ENCODE measurements around the gene POMC. TPM values are rescaled to one million over a fixed set of nuclear protein-coding genes. Genes with fewer than 3 reads are reported as not detected.
"Not testable (repeated sequence)": the region's sequence is repeated elsewhere in the genome, so short reads cannot be mapped to it uniquely, and the experiment has no call there.

The POMC gene
- polyA plus RNA-seq, 1 experiment, result 0.43 TPM

DNA sequence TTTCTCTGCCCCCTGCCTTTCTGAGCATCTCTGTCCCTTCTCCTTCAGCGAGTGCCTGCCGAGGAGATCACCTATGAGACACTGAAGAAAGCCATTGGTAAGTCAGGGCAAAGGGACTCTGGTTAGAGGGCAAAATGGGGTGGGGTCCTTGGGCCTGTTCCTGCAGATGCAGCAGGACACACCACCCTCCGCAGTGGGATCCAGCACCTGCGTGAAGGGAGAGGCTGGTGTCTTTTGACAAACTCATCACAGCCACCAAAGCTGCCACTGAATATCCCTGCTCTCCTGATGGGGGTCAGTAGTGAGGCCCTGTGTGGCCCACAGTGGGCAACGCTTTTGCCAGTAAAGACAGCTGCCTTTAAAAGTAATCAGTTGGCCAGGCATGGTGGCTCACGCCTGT, 18.7 kb downstream of the POMC start:
- POLR2A ChIA-PET, result no interaction called here
- CTCF ChIA-PET, result interaction anchor here (1.0 to 1.3 kb wide), 2 partner anchors 10 to 174 kb away, joined by 4 read pairs; no protein-coding TSS in a partner anchor
- no peaks in the 10 kb centered on the region for H3K36me3 ChIP-seq (ENCODE audit: control insufficient read depth, insufficient read depth, low read length)
- no peaks in the 10 kb centered on the region for H3K27me3 ChIP-seq (ENCODE audit: control insufficient read depth, insufficient read depth, low read length)
- DNase-seq (ENCODE audit: low read depth), result no peak
- TF ChIP-seq, protein P1, sequence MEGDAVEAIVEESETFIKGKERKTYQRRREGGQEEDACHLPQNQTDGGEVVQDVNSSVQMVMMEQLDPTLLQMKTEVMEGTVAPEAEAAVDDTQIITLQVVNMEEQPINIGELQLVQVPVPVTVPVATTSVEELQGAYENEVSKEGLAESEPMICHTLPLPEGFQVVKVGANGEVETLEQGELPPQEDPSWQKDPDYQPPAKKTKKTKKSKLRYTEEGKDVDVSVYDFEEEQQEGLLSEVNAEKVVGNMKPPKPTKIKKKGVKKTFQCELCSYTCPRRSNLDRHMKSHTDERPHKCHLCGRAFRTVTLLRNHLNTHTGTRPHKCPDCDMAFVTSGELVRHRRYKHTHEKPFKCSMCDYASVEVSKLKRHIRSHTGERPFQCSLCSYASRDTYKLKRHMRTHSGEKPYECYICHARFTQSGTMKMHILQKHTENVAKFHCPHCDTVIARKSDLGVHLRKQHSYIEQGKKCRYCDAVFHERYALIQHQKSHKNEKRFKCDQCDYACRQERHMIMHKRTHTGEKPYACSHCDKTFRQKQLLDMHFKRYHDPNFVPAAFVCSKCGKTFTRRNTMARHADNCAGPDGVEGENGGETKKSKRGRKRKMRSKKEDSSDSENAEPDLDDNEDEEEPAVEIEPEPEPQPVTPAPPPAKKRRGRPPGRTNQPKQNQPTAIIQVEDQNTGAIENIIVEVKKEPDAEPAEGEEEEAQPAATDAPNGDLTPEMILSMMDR (IDR thresholded peaks at IDR 0.05; ENCODE audit: insufficient read depth, low read depth, low read length), result no peak
- no peak overlapping the region for H3K4me3 ChIP-seq (ENCODE audit: low read depth, low read length)

DNA sequence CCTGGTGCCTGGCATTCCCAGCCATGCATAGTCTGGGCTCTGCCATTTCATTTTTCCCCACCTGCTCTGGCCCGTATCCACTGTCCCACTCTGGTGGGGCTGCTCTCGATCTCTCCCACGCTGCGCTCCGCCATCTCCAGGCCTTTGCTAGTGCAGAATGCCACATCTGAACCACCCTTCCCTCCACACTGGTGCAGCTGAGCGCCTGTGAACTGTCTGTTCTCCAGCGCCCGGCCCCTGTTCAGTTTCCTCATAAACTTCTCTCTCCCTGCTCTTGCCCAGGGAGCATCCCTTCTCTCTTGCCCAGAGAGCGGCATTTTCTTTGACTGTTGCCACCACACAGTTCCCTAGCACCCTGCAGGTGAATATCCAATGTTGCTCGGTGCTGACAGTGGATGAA, 21.5 kb downstream of the POMC start:
- ChIA-PET POLR2A (no interaction called here), CTCF (no interaction called here)
- Histone ChIP-seq H3K36me3 (ENCODE audit: control insufficient read depth, insufficient read depth, low read length) (no peaks in the 10 kb centered on the region), H3K4me3 (ENCODE audit: low read depth, low read length) (no peak overlapping the region), H3K27me3 (ENCODE audit: control insufficient read depth, insufficient read depth, low read length) (no peaks in the 10 kb centered on the region)
- TF ChIP-seq, protein P1 (IDR thresholded peaks at IDR 0.05; ENCODE audit: insufficient read depth, low read depth, low read length), result no peak
- DNase-seq (ENCODE audit: low read depth), result no peak

DNA sequence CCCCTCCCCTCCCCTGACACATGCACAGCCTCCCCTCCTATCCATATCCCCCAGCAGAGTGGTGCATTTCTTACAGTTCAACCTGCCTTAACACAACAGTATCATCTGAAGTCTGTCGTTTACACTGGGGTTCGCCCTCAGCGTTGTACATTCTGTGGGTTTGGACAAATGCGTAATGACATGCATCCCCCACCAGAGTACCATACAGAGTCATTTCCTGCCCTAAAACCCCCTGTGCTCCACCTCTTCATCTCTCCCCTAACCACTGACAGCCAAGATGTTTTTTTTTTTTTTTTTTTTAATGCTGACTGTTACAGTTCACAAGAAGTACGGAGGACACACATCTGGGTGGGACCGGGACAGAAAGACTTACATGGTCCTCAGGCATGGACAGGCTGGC, 22.6 kb downstream of the POMC start:
- no peaks in the 10 kb centered on the region for H3K36me3 ChIP-seq (ENCODE audit: control insufficient read depth, insufficient read depth, low read length)
- no peak for DNase-seq (ENCODE audit: low read depth)
- CTCF ChIA-PET, result interaction anchor here (0.8 kb wide), 1 partner anchor 17 kb away, joined by 3 read pairs; no protein-coding TSS in a partner anchor
- H3K4me3 ChIP-seq (ENCODE audit: low read depth, low read length), result no peak overlapping the region
- TF ChIP-seq, protein P1 (IDR thresholded peaks at IDR 0.05; ENCODE audit: insufficient read depth, low read depth, low read length), result no peak
- POLR2A ChIA-PET, result no interaction called here
- no peaks in the 10 kb centered on the region for H3K27me3 ChIP-seq (ENCODE audit: control insufficient read depth, insufficient read depth, low read length)

DNA sequence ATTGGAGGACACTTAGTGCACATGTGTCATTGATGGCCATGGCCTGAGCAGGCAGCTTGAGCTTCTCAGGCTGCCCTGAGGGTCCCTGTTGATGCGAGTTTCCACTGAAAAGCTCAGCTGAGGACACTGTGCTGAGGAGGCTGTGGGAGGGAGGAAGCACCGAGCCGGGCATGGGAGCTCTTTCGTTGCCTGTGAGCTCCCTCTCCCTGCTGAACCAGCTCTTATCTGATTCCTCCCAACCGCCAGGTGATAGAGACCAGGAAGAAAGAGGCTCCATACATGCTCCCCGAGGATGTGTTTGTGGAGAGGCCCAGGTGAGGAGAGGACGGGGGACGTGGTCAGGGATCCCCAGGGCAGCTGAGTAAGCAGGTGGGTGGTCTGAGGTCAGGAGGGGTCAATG, 27.3 kb downstream of the POMC start:
- TF ChIP-seq, protein P1 (IDR thresholded peaks at IDR 0.05; ENCODE audit: insufficient read depth, low read depth, low read length), result no peak
- ChIA-PET POLR2A (interaction anchor here (0.7 kb wide), 1 partner anchor 58 kb away, joined by 7 read pairs; no protein-coding TSS in a partner anchor), CTCF (interaction anchor here (1.1 to 1.7 kb wide), 2 partner anchors 12 to 34 kb away, joined by 3 to 4 read pairs; no protein-coding TSS in a partner anchor)
- H3K27me3 ChIP-seq (ENCODE audit: control insufficient read depth, insufficient read depth, low read length), result peaks cover 4% of the 10 kb centered on the region; the same call in 1 of the 2 replicates
- H3K36me3 ChIP-seq (ENCODE audit: control insufficient read depth, insufficient read depth, low read length), result no peaks in the 10 kb centered on the region
- H3K4me3 ChIP-seq (ENCODE audit: low read depth, low read length), result no peak overlapping the region
- DNase-seq (ENCODE audit: low read depth), result no peak

DNA sequence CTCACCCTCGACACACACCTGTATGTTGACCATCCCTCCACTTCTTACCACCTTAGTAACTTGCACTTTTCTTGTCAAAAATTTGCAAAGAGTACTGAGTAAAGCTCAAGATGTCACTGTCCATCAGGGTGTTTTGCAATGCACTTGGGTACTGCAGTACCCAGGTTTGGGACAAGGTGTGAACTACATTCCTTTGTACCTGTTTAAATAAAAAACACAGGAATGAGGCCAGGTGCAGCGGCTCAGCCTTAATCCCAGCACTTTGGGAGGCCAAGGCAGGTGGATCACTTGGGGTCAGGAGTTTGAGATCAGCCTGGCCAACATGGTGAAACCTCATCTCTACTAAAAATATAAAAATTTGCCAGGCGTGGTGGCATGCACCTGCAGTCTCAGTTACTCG, 27.8 kb downstream of the POMC start:
- H3K27me3 ChIP-seq (ENCODE audit: control insufficient read depth, insufficient read depth, low read length); H3K36me3 ChIP-seq (ENCODE audit: control insufficient read depth, insufficient read depth, low read length); POLR2A ChIA-PET; DNase-seq (ENCODE audit: low read depth); H3K4me3 ChIP-seq (ENCODE audit: low read depth, low read length): not testable (repeated sequence)
- CTCF ChIA-PET, result interaction anchor here (1.7 kb wide), 1 partner anchor 11 kb away, joined by 4 read pairs; no protein-coding TSS in a partner anchor

DNA sequence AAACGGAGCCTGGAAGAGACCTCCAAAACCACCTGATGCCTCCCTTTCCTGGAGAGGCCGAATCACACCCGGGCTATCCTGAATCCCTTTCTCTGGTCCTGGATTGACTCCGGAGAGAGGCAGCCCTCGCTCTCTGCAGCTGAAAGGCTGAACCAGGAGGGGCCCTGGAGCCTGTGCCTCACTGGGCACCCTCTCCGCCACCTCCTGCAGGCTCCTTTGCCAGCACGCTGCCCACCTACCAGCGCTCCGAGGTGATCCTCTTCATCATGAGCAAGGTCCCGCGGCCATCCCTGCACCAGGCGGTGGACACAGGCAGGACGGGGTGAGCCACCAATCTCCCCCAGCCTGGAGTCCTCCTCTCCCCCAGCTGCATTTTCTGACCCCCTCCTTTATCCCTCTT, 35.7 kb downstream of the POMC start:
- no peak for DNase-seq (ENCODE audit: low read depth)
- ChIA-PET POLR2A (no interaction called here), CTCF (interaction anchor here (8.8 kb wide), 1 partner anchor 158 kb away, joined by 154 read pairs; no protein-coding TSS in a partner anchor)

More for the DNA sequence above, 35.7 kb downstream of the POMC start:
- TF ChIP-seq, protein P1 (IDR thresholded peaks at IDR 0.05; ENCODE audit: insufficient read depth, low read depth, low read length), result no peak
- H3K27me3 ChIP-seq (ENCODE audit: control insufficient read depth, insufficient read depth, low read length), result peaks cover 2% of the 10 kb centered on the region; the same call in 1 of the 2 replicates
- no peaks in the 10 kb centered on the region for H3K36me3 ChIP-seq (ENCODE audit: control insufficient read depth, insufficient read depth, low read length)
- H3K4me3 ChIP-seq (ENCODE audit: low read depth, low read length), result no peak overlapping the region
